Kidney (tissue), 14 donors: ENCODE measurements around the gene NAT9. TPM values are rescaled to one million over a fixed set of nuclear protein-coding genes. Genes with fewer than 3 reads are reported as not detected.

Source experiments
- DNase-seq, 5 donors: peaks; one replicate each; pipeline ENCODE4 v3.0.0-alpha.2; 2013 to 2020
- FAIRE-seq: peaks from 2 replicates; lab custom pipeline; 2012; peaks lifted over from hg19 to GRCh38; lab: Jason Lieb, UNC
- H3K27ac ChIP-seq, 2 donors: one replicate each; pipeline ENCODE4 v1.7.0; 2013; ENCODE audit warnings: low read depth in 2 of 2, low read length in 2 of 2, inconsistent platforms in 1 of 2
- H3K27me3 ChIP-seq: one replicate; pipeline ENCODE4 v1.7.1; 2013; ENCODE audit warnings: low read length, inconsistent platforms; ENCODE audit not compliant: control insufficient read depth, insufficient read depth
- H3K36me3 ChIP-seq, 3 donors: one replicate each; pipeline versions ENCODE4 v1.7.0 to v1.7.1; 2013; ENCODE audit warnings: low read length in 3 of 3, control low read depth in 1 of 3, inconsistent platforms in 1 of 3; ENCODE audit not compliant: insufficient read depth in 3 of 3, control insufficient read depth in 2 of 3
- H3K4me1 ChIP-seq, 3 donors: one replicate each; pipeline versions ENCODE4 v1.7.0 to v1.7.1; 2013; ENCODE audit warnings: low read length in 3 of 3, inconsistent platforms in 1 of 3, low read depth in 1 of 3; ENCODE audit not compliant: control insufficient read depth in 2 of 3, insufficient read depth in 2 of 3
- H3K4me3 ChIP-seq, 3 donors: one replicate each; pipeline versions ENCODE4 v1.7.0 to v1.8.1; 2013; ENCODE audit warnings: low read length in 3 of 3, control low read depth in 1 of 3, inconsistent platforms in 1 of 3
- H3K9ac ChIP-seq, 3 donors: one replicate each; pipeline versions ENCODE4 v1.7.0 to v1.7.1; 2013; ENCODE audit warnings: low read length in 3 of 3, control low read depth in 1 of 3, inconsistent platforms in 1 of 3
- H3K9me3 ChIP-seq, 3 donors: one replicate each; pipeline versions ENCODE4 v1.7.0 to v1.7.1; 2013; ENCODE audit warnings: low read length in 3 of 3, control low read depth in 1 of 3, inconsistent platforms in 1 of 3; ENCODE audit not compliant: control insufficient read depth in 2 of 3, insufficient read depth in 1 of 3
- intact Hi-C: fragments of 100-400 bp; cut with DNase I; formaldehyde crosslinking; loops from one replicate; pipeline ENCODE4 v1.11.1; 2022
- polyA plus RNA-seq: library from polyadenylated mRNA; stranded (reverse); fragments of 350-450 nt; fragmentation: Illumina TruSeq; extraction: RNeasy Lipid Tissue Mini Kit (QIAGEN cat#74804); gene quantifications from one replicate; pipeline ENCODE4 v1.2.3, GENCODE V29; 2014; ENCODE audit warnings: low read depth, low replicate concordance; ENCODE audit not compliant: insufficient read depth
- total RNA-seq: library from RNA; stranded (reverse); fragmentation: NEBNext Ultra II Directional; extraction: Animal tissue kit (Norgen Biotek cat#: 25700); gene quantifications from one replicate; pipeline ENCODE4 v1.2.1, GENCODE V29; 2021
- TF ChIP-seq, protein P1 (sequence below): IDR thresholded peaks from 3 replicates; pipeline ENCODE4 v1.5.1; 2012; ENCODE audit warnings: mild to moderate bottlenecking, moderate library complexity, borderline replicate concordance; ENCODE audit not compliant: insufficient read depth; ENCODE audit errors: extremely low read depth
- donor health status: control.
- donor health status: control.
- donor health status: control.
- donor health status: control.
- donor health status: control.
- donor health status: DM: yes; HTN: yes; CAD: no.
- donor health status: Normal renal cell carcinoma (clear cell type).

The NAT9 gene
- total and polyA plus RNA-seq, 2 donors from 2014 or later: 33.5 to 41.5 TPM

DNA sequence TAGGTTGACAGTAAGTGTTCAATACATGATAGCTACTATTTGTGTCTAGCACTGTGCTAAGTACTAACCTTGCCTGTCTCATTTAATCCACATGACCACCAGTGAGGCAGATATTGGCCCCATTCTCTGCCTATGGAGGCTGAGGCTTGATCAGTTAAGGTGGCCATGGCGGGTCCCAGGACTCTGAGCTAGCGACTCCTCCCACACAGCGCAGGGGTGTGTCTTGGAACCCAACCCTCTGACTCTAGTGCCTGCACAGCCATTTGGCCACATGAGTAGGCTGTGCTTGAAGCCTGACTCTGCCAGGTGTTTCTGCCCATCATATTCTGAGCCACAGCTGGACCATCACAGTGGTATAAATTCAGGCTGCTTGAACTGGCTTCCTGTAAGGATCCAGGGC is 21.3 kb downstream of the NAT9 start:
- DNase-seq: no peak
- H3K9ac ChIP-seq: no peak overlapping the region
- H3K4me1 ChIP-seq: peaks cover 2 to 52% (median 29%) of the 10 kb centered on the region in 3 donors
- H3K4me3 ChIP-seq: no peak overlapping the region
- H3K9me3 ChIP-seq: no peaks in the 10 kb centered on the region
- FAIRE-seq: no peak
- H3K27ac ChIP-seq: no peak overlapping the region
- TF ChIP-seq, protein P1, sequence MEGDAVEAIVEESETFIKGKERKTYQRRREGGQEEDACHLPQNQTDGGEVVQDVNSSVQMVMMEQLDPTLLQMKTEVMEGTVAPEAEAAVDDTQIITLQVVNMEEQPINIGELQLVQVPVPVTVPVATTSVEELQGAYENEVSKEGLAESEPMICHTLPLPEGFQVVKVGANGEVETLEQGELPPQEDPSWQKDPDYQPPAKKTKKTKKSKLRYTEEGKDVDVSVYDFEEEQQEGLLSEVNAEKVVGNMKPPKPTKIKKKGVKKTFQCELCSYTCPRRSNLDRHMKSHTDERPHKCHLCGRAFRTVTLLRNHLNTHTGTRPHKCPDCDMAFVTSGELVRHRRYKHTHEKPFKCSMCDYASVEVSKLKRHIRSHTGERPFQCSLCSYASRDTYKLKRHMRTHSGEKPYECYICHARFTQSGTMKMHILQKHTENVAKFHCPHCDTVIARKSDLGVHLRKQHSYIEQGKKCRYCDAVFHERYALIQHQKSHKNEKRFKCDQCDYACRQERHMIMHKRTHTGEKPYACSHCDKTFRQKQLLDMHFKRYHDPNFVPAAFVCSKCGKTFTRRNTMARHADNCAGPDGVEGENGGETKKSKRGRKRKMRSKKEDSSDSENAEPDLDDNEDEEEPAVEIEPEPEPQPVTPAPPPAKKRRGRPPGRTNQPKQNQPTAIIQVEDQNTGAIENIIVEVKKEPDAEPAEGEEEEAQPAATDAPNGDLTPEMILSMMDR: no peak
- intact Hi-C loops: no loop called here
- no peaks in the 10 kb centered on the region for H3K27me3 ChIP-seq
- H3K36me3 ChIP-seq: peaks cover 0 to 3% (median 2%) of the 10 kb centered on the region in 3 donors

- FAIRE-seq (no peak), DNase-seq (no peak)
- TF ChIP-seq, protein P1: no peak
- Histone ChIP-seq H3K27ac (peak overlapping the region in 1 of 2 donors; percentile 32), H3K36me3 (peaks cover 0 to 3% (median 2%) of the 10 kb centered on the region in 3 donors), H3K9ac (no peak overlapping the region), H3K9me3 (no peaks in the 10 kb centered on the region), H3K4me3 (no peak overlapping the region), H3K4me1 (peaks cover 0 to 43% (median 22%) of the 10 kb centered on the region in 3 donors), H3K27me3 (no peaks in the 10 kb centered on the region)
- intact Hi-C loops: no loop called here
Observed at GRCh38 chr17:74752822-74753401, 23.2 kb downstream of the NAT9 start.

GRCh38 chr17:74752415-74752814 is 23.7 kb downstream of the NAT9 start:
- FAIRE-seq: no peak
- H3K9ac ChIP-seq: no peak overlapping the region
- no peak for DNase-seq
- H3K27ac ChIP-seq: peak overlapping the region in 1 of 2 donors; percentile 32
- peaks cover 0 to 3% (median 2%) of the 10 kb centered on the region in 3 donors for H3K36me3 ChIP-seq
- intact Hi-C loops: no loop called here
- TF ChIP-seq, protein P1: no peak
- no peaks in the 10 kb centered on the region for H3K27me3 ChIP-seq
- no peaks in the 10 kb centered on the region for H3K9me3 ChIP-seq
- H3K4me1 ChIP-seq: peaks cover 0 to 42% (median 21%) of the 10 kb centered on the region in 3 donors
- H3K4me3 ChIP-seq: no peak overlapping the region
